HG02938 (cell line): ENCODE measurements around the gene ULK1.

ENCODE experiments used
- ATAC-seq: cut with Tn5 transposase; IDR thresholded peaks from one replicate; pipeline ENCODE4 v1.9.1; 2021; ENCODE audit warnings: mild to moderate bottlenecking, moderate library complexity; ENCODE audit not compliant: unreplicated experiment

ULK1 gene

GRCh38 chr12:131905630-131906091 lies 11.2 kb downstream of the ULK1 start:
- ATAC-seq = no peak

- ATAC-seq = no peak
These were observed 13.1 kb downstream of the ULK1 start for GRCh38 chr12:131907379-131908091.

- ATAC-seq = no peak
These were observed 14.0 kb downstream of the ULK1 start for GRCh38 chr12:131908092-131909080.

GRCh38 chr12:131909081-131909751 lies 14.8 kb downstream of the ULK1 start:
- ATAC-seq = no peak

- ATAC-seq = no peak
These were observed 15.4 kb downstream of the ULK1 start for GRCh38 chr12:131909752-131910219.

- ATAC-seq = no peak
These were observed 16.0 kb downstream of the ULK1 start for GRCh38 chr12:131910302-131911027.

- no peak for ATAC-seq
These were observed 16.7 kb downstream of the ULK1 start for GRCh38 chr12:131911028-131911650.

- ATAC-seq = no peak
These were observed 17.5 kb downstream of the ULK1 start for GRCh38 chr12:131911851-131912477.

GRCh38 chr12:131912518-131913274 lies 18.3 kb downstream of the ULK1 start:
- no peak for ATAC-seq

- ATAC-seq = no peak
These were observed 19.2 kb downstream of the ULK1 start for GRCh38 chr12:131913666-131914065.

- ATAC-seq = no peak
These were observed 19.8 kb downstream of the ULK1 start for GRCh38 chr12:131914179-131914702.

- ATAC-seq = no peak
These were observed 20.7 kb downstream of the ULK1 start for GRCh38 chr12:131915000-131915689.

- ATAC-seq = no peak
These were observed 21.4 kb downstream of the ULK1 start for GRCh38 chr12:131915823-131916222.

- no peak for ATAC-seq
These were observed 22.1 kb downstream of the ULK1 start for GRCh38 chr12:131916306-131917138.

GRCh38 chr12:131917139-131917710 lies 22.8 kb downstream of the ULK1 start:
- ATAC-seq = no peak

GRCh38 chr12:131917711-131918306 lies 23.4 kb downstream of the ULK1 start:
- ATAC-seq = no peak
